22Rv1 (cell line): ENCODE measurements around the gene BAD.

Source experiments
- H3K27ac ChIP-seq: fragments of 450-650 bp; 2 replicates; pipeline ENCODE4 v1.5.1; 2017
- ZFX ChIP-seq: fragments of 450-650 bp; IDR thresholded peaks from 2 replicates; pipeline ENCODE4 v1.6.1; 2017; ENCODE audit warnings: antibody characterized with exemption, borderline replicate concordance
- TF ChIP-seq, protein P1 (sequence below): fragments of 450-650 bp; IDR thresholded peaks from 2 replicates; pipeline ENCODE4 v1.5.1; 2017; ENCODE audit warnings: mild to moderate bottlenecking

Gene BAD

GRCh38 chr11:64225608-64226506, 58.6 kb downstream of the BAD start, which contains the start of the genes NUDT22 and TRPT1:
TSS of gene NUDT22 (plus strand) at chr11:64226274. CDS start at chr11:64226653, 379 bp downstream.
TSS of gene TRPT1 (minus strand) at chr11:64226186. CDS start at chr11:64225860, 326 bp downstream.
- TF ChIP-seq, protein P1, sequence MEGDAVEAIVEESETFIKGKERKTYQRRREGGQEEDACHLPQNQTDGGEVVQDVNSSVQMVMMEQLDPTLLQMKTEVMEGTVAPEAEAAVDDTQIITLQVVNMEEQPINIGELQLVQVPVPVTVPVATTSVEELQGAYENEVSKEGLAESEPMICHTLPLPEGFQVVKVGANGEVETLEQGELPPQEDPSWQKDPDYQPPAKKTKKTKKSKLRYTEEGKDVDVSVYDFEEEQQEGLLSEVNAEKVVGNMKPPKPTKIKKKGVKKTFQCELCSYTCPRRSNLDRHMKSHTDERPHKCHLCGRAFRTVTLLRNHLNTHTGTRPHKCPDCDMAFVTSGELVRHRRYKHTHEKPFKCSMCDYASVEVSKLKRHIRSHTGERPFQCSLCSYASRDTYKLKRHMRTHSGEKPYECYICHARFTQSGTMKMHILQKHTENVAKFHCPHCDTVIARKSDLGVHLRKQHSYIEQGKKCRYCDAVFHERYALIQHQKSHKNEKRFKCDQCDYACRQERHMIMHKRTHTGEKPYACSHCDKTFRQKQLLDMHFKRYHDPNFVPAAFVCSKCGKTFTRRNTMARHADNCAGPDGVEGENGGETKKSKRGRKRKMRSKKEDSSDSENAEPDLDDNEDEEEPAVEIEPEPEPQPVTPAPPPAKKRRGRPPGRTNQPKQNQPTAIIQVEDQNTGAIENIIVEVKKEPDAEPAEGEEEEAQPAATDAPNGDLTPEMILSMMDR = peak; percentile 41
- TF ChIP-seq ZFX = no peak
- peak within 1 kb of the TSS; percentile 95 for H3K27ac ChIP-seq

GRCh38 chr11:64224891-64225607, 59.4 kb downstream of the BAD start:
- H3K27ac ChIP-seq = peak overlapping the region; percentile 95
- TF ChIP-seq, protein P1 = no peak
- no peak for TF ChIP-seq ZFX

DNA sequence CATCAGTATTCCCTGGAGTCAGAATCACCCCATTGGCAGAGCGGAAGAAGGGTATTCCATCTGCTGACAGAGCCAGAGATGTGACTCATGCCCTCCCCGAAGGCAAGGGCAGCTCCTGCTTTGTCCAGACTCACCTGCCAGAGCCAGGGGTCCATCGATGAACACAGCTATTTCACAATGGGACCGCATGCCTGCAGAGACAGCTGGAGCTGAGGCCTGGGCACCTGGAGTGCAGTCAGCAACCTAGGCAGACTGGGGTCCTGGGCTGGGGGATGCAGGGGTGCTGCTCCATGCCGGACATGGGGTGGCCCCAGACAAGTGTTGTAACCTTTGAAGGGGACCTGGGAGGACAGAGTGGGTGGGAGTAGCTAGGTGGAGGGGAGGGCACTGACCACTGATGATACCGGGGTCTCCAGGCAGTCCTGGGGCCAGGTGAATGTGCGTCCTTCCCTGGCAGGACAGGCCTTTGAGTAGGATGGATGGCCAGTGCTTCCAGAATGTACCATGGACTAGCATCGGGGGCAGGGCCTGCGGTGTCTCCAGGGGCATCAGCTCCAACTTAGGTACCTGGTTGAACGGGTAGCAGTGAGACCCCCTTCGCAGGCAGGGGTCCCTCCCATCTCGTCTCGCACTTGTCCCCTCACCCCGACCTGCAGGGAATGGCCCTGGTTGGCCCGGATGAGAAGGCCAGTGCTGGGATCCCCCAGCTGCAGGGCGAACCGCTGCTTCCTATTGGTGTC, 60.1 kb downstream of the BAD start:
- TF ChIP-seq, protein P1 = no peak
- no peak for TF ChIP-seq ZFX
- peak overlapping the region; percentile 95 for H3K27ac ChIP-seq

DNA sequence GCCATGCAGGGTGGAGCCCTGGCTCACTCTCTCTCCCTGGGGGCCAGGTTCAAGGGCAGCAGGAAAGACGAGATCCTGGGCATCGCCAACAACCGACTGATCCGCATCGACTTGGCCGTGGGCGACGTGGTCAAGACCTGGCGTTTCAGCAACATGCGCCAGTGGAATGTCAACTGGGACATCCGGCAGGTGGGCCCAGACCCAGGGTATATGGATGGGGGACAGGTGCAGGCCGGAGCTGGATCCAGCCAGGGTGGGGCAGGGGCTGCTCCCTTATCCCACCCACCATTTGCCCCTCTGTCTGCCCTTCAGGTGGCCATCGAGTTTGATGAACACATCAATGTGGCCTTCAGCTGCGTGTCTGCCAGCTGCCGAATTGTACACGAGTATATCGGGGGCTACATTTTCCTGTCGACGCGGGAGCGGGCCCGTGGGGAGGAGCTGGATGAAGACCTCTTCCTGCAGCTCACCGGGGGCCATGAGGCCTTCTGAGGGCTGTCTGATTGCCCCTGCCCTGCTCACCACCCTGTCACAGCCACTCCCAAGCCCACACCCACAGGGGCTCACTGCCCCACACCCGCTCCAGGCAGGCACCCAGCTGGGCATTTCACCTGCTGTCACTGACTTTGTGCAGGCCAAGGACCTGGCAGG, 61.3 kb downstream of the BAD start:
- H3K27ac ChIP-seq = peak overlapping the region; percentile 95
- no peak for TF ChIP-seq ZFX
- TF ChIP-seq, protein P1 = no peak

- no peak for TF ChIP-seq ZFX
- TF ChIP-seq, protein P1 = no peak
- H3K27ac ChIP-seq = peak overlapping the region; percentile 95
Observed at GRCh38 chr11:64222651-64223000, 61.8 kb downstream of the BAD start.

DNA sequence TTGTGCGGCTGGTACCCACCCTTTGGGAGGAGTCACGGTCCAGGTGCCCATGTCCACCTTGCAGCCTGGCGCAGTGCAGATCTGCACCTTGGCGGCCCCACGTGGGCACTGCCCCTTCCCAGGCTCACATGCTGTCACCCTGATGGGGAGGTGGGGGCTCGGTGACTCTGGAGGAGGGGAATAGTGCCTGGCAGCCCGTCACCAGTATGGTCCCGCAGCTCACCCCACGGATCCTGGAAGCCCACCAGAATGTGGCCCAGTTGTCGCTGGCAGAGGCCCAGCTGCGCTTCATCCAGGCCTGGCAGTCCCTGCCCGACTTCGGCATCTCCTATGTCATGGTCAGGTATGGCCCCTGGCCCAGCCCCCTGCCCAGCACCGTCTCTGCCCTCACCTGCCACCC, 63.7 kb downstream of the BAD start:
- TF ChIP-seq, protein P1 = no peak
- TF ChIP-seq ZFX = no peak
- peak overlapping the region; percentile 95 for H3K27ac ChIP-seq
